NCI-H2107 treated with DMSO at 0.1 percent for 48 hours (cell line): Measurements from ENCODE around the gene XRCC2.
A peak's percentile ranks its signal among the peaks of the same experiment; 100 is the strongest.

Experiments used
- DNase-seq: peaks from one replicate; lab custom pipeline; 2025; ENCODE audit not compliant: unreplicated experiment; lab: John Stamatoyannopoulos, UW

XRCC2 gene

DNA sequence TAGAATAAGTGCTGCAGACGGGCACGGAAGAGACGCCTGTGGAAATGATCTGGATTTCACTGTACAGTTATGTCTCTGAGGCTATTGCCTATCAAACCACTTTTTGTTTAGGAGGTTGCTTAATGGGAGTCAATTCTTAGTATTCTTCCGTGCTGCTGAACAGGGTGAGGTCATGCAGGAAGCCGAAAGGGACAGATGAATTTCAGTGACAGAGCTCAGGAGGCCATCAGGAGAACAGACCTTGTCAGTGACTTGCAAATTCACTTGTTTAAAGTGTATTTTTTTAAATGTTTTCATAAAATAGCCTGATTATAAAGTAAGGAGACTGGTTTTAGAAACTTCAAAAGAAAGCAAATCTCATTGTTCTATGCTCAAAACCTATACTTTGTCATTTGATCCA lies 58.9 kb downstream of the XRCC2 start:
- no peak for DNase-seq

DNA sequence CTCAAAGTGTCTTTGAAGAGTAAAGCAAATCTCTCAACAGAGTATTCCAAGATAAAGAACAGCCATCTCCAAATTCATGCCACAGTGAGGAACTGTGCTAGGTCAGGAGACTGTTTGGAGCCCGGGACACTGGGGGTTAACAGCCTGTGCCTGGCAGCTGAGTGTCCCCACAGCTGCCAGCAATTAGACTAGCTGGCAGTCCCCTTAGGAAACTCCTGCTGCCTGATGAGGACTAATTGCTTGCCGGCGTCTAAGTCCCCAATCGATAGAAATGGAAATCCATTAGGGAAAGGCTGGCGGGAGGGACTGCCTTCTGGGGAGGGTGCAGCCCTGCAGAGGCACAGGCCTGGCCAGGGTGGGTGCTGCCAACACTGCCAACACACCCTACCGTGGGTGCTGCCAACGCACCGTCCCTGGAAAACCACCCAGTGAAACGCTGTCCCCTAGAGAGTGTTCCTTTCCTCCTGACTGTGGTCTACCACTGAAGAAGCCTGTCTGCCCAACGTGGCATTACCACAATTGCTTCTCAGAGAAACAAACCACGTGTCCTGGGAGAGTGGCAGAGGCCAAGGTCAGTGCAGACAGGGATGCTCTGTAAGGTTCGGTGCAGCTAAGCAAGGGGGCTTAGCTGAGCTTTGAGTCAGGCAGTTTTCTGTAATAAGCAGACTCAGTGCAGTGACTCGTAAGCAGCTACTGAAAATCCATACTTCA lies 60.8 kb downstream of the XRCC2 start:
- peak; percentile 88 for DNase-seq

DNA sequence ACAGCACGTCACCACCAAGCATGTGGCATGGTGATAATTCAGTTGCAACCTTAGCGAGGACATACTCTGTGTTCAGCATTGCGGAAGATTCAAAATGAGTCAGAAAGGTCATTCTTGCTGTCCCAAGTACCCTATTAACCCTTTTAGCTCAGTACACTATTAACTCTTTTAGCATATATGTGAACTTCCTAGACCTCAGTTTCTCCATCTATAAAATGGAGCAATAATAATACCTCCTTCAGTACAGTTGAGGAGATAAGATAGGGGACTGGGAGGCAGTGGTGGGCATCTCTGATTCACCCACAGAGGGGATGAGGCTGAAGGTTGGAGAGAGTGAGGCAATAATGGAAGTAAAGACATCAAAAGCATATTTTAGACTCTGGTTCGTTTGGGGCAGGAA lies 67.3 kb downstream of the XRCC2 start:
- DNase-seq, result no peak

DNA sequence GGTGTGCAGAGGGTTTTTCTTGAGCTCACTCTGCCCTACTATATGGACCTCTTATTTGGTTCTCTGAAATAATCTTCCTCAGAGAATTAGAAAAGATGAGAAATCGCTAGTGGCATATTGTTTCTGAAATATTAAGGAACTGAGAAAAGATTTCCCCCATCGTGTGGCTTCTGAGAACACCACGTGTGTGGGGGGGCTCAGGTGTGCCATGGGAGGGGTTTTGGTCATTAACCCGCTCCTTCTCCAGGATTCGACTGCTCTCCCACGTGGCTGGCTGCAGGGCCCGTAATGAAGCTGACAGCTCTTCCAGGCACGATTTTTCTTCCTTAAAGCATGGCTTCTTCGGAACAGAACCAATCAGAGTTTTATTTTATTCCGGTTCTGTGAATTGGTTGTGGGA lies 67.7 kb downstream of the XRCC2 start:
- no peak for DNase-seq

DNA sequence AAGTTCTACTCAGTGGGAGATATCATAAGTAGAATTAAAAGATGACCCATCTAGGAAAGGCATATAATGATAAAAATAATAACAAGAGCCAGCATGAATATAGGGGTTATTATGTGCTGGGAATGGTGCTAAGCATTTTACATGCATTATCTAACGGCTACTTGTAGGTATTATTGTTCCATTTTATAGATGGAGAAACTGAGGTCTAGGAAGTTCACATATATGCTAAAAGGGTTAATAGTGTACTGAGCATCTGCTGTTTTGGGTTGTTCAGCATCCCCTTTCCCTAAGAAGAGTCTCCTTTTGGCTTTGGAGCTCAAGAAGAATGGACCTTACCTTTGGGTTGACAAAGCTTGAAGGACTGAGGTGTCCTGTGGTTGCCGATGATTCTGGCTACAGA lies 68.9 kb downstream of the XRCC2 start:
- DNase-seq, result no peak

DNA sequence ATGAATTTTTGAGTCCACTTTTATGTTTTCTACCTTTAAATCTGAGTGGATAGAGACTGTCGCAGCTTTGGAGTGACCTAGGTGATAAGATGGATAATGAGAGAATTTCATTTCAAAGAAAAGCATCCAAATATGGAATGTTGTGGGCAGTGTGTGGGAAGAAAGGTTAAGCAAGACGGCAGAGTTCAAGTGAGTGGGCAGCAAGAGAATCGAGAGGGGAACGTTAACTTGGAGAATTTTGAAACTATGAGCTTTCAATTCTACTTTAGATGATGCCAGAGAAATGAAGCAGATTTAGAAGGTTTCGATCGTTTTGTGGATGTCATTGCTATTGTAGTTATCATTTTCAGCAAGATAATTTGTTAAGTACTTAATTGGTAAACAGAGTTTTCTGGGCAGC lies 73.0 kb downstream of the XRCC2 start:
- no peak for DNase-seq

DNA sequence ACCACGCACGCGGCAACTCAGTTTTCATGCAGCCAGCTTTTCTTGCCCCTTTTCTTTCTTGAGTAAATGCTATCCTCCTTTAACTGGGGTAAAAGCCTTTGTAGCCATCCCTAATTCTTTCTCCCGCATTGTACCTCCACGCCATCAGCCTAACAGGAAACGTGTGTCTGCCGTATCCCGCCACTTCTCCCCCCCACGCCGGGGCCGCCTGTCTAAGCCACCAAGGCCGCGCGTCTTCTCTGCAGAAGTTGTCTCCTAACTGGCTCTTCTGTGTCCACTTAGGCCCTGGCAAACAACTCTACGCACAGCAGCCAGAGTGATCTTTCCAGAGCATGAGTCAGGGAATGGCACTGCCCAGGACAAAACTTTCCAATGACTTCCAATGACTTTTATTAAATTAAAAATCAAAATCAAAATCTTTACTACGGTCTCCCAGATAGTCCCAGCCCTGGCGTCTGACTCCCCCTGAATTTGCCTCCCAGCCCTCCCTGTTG lies 74.6 kb downstream of the XRCC2 start:
- no peak for DNase-seq

DNA sequence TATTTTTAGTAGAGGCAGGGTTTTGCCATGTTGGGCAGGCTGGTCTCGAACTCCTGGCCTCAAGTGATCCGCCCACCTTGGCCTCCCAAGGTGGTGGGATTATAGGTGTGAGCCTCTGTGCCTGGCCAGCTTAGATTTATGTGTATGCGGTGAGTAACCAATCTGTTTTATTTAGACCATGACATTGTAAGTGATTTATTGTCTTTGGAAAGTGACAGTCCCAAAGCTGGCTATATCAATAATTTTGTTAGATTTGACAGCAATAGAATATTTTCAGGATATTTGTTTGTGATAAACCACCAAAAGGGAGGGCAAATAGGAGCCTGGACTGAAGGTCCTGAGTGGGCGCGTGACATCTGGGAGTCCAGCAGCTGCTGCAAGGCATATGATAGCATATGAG lies 75.7 kb downstream of the XRCC2 start:
- no peak for DNase-seq

DNA sequence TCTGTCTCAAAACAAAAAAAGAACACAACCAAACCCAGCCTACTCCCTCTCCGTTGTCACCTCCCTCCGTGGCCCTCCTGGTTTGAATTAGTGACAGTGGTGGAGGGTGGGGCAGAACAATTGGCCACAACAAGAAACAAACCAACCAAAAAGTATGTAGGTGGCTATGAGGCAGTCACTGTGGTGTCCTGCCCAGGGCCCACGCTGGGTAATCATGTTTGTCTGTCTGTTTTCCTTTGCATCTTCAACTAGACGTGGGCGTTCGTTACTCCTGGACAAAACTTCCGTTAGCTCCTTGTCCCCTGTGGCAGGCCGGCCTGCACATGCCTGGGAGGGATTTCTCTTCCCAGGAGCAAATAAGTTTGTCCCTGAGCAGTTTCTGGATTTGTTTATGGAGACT lies 78.4 kb downstream of the XRCC2 start:
- DNase-seq, result no peak

DNA sequence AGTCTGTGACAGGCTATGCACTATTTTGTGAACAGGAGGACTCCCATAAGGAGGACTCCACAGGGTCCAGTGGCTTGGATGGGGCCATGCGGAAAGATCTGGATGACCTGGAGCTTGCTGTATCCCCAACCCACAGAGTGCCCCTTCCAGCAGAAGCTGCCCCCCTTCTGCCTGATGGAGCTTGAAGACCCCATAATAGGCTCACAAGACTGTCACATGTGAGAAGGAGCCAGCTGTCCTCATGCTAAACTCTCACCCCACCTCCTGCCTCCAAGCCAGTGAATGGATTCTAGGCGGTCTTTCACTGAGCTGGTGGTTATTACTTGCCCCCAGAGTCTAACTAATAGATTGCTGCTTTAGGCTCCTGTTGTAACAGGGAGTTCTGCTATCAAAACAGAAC lies 79.1 kb downstream of the XRCC2 start:
- no peak for DNase-seq
